Measurements from ENCODE around the gene C15orf39.

C15orf39 gene

GRCh38 chr15:75192307-75192706, 9.4 kb upstream of the C15orf39 start:
- no peak overlapping the region for H3K4me3 ChIP-seq (ENCODE audit: low read length)
- DNase-seq (ENCODE audit: low read depth): no peak
- no peak for TF ChIP-seq CTCF (conservative IDR thresholded peaks at IDR 0.05; ENCODE audit: low read length)

DNA sequence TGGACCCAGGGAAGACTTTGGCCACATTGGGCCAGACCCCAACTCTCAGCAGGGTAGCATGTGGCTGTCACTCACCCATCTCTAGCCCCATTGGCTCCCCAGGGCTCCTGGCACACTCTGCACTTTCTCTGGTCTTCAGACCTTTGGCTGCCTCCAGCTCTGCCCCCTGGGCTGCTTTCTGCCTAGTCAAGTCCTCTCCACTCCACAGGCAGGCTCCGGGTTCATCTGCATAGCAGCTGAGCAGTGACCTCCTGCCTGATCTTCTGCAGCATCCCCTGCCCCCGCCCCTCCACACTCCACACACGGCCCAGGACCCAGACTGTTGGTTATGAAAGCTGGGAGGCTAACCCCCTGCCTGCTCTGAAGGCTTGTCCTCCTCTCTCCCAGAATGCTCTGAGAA, 8.4 kb upstream of the C15orf39 start:
- DNase-seq (ENCODE audit: low read depth): no peak
- no peak overlapping the region for H3K4me3 ChIP-seq (ENCODE audit: low read length)
- no peak for TF ChIP-seq CTCF (conservative IDR thresholded peaks at IDR 0.05; ENCODE audit: low read length)

- no peak overlapping the region for H3K4me3 ChIP-seq (ENCODE audit: low read length)
- TF ChIP-seq CTCF (conservative IDR thresholded peaks at IDR 0.05; ENCODE audit: low read length): no peak
- no peak for DNase-seq (ENCODE audit: low read depth)
Measured at GRCh38 chr15:75193976-75194375, 7.7 kb upstream of the C15orf39 start.

- H3K4me3 ChIP-seq (ENCODE audit: low read length): no peak overlapping the region
- no peak for DNase-seq (ENCODE audit: low read depth)
- TF ChIP-seq CTCF (conservative IDR thresholded peaks at IDR 0.05; ENCODE audit: low read length): no peak
Measured at GRCh38 chr15:75194397-75194796, 7.3 kb upstream of the C15orf39 start.

DNA sequence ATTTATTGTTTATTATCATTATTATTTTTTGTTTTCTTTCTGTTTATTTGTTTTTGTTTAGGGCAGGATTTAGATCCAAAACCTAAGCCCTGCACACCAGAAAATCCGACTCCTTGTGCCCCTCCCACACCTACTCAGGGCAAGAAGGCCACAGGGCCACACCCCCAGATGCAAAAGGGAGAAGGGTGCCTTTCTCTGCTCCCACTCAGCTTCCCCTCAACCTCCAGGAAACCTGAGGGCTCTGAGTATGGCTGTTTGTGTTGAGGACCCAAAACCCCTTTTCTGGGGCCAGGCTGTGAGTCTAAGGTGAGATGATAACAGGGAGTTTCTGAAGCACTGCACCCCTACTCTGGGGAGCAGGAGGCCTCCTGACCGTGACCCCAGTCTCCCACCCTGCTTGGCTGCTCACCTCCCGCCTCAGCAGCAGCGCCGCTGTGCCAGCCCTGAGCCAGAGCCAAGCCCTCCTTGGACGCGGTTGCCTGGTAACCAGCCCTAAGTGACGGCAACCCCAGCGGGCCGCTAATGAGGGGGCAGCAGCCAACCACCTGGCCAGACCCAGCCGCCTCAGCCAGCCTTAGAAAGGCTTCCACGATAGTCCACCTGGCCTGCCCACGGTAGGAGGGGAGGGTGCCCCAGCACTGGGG, 6.4 kb upstream of the C15orf39 start:
- TF ChIP-seq CTCF (conservative IDR thresholded peaks at IDR 0.05; ENCODE audit: low read length): no peak
- no peak overlapping the region for H3K4me3 ChIP-seq (ENCODE audit: low read length)
- DNase-seq (ENCODE audit: low read depth): no peak

DNA sequence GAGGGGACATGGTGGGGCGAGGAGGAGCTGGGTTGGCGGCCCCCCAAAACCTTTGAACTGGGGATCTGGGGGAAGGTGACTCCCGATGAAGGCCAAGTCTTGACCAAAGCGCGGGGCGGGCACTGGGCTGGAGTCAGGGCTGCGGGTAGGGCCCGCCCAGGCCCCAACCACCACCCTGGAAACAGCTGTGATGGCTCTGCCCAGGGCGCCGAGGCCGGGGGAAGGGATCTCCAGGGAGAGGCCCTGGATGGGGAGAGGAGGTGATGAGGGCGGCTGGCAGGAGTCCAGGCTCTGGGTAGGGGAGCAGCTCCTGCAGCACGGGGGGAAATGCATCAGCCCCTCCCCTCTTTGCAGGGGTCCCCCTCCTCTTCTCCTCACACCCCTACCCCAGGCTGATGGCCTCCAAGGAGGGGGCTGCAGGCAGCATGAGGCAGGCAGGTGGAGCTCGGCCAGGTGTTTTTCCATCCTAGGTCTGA, 5.9 kb upstream of the C15orf39 start:
- no peak for DNase-seq (ENCODE audit: low read depth)
- no peak for TF ChIP-seq CTCF (conservative IDR thresholded peaks at IDR 0.05; ENCODE audit: low read length)
- no peak overlapping the region for H3K4me3 ChIP-seq (ENCODE audit: low read length)

DNA sequence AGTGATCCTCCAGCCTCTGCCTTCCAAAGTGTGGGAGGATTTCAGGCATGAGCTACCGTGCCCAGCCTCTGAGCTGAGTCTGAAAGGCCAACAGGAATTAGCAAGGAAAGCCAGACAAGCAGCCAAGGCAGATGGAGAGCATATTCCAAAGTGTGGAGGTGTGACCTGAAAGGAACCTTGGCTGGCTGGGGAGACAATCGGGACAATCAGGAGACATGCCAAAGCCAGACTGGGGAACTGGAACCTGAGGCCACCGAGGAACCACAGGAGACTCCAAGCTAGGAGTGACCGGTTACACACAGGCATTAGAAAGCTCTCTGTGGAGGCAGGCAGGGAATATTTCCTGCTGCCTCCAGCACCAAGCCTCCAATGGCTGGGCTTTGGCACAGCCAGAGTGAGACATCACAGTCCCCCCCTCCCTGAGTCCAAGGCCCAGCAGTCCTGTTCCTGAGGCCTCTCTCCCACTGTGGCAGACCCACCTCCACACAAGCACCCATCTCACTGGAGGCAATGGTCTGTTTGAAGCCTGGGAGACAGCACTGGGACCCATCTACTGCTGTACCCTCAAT, 4.5 kb upstream of the C15orf39 start:
- no peak for TF ChIP-seq CTCF (conservative IDR thresholded peaks at IDR 0.05; ENCODE audit: low read length)
- H3K4me3 ChIP-seq (ENCODE audit: low read length): no peak overlapping the region
- DNase-seq (ENCODE audit: low read depth): no peak
